GM19025 (cell line): ENCODE data around the gene GPR89A.
"Not testable (repeated sequence)": the region's sequence is repeated elsewhere in the genome, so short reads cannot be mapped to it uniquely, and the experiment has no call there.

Experiments used
- ATAC-seq: cut with Tn5 transposase; IDR thresholded peaks from one replicate; pipeline ENCODE4 v1.9.1; 2021; ENCODE audit warnings: mild to moderate bottlenecking, low read depth, moderate library complexity; ENCODE audit not compliant: unreplicated experiment

The GPR89A gene

DNA sequence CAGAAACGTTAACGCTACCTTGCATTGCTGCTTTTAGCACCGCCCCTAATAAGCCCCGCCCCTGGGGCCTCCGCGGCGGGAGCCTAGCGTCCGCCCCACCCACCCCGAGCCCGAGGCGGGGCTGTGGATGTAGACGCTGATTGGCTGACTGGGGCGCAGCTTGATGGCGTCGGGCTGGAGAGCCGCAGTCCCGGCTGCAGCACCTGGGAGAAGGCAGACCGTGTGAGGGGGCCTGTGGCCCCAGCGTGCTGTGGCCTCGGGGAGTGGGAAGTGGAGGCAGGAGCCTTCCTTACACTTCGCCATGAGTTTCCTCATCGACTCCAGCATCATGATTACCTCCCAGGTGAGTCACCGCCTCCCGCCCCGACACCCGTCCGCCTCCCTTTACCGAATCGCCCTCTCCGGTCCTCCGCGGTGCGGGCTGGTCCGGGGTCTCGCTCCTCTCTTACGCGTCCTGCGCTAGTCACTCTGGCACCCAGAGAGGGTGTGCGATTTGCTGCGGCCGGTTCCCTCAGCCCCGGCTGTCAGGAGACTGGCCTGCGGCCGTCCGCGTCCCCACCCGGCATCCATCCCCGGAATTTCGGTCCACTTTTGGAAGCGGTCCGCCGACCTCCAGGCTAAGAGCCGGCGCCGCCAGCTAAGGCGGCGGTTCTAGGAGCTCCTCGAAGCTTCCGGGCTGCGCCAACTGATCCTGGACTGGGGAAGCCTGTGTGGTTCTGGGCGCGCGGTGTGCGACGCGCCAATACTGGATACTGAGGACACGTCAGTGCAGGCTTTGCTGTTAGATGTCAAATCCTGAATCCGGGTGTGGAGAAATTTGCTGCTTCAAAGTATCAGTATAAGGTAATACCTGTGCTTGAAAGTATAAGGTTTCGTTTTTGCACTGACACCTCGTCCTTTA is at the start of gene GPR89A:
Gene GPR89A (plus strand): TSS at position 156 of the 901 bp plus-strand sequence. CDS start 146 bp downstream, at position 302.
- ATAC-seq, result peak; percentile 99

DNA sequence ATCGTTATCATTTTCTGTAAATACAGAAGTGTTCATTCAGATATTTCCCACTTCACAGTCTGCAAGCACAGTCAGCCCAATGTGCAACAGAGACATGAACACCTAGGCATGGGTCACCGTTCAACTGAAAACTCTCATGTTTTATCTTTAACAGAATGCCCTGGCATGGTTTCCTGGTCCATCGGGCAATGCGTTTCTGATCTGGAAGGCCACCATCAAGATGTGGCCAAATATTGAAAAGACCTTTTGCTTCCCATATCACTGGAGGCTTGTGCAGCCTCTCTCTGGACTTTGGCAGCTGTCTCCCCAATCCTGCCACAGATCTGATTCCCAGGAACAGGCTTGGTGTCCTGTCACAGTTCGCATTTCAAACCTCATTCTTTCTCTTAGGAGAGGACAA is 21.0 kb upstream of the GPR89A start:
- not testable (repeated sequence) for ATAC-seq

DNA sequence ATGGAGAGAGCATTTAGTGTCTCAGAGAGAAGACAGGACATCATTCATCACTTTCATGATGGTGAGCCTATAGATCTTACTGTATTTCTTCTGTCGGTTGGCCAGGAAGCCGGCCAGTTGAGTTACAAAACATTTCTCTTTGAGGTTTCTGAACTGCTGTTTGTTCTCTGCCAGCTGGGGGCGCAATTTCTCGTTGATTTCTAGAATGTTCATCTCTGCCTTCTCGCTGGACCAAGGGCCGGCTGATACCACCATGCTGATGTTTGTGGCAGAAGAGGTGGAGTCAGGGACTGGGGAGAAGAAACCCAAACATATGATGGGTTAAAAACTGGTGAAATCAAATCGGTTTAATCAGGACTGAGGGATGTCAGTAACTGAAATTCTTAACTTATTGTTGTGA is 17.0 kb upstream of the GPR89A start:
- not testable (repeated sequence) for ATAC-seq

DNA sequence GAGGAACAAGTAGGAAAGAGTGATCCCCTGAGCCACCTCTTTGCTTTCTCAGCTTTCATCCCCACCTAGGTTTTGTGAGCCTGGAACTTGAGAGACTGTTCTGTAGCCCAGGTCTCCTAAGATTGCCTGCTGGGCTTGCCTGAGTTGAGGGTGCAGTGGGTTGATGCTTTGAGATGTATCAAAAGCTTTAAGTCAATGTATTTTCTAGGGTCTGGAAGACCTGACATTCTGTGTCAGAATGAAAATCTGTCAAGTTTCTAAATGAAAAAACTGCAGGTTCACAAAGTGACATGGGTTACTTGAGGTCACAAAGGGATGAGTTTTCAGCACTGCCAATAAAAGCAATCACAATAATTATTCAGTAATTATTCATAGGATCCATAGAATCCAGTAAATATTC is 15.4 kb upstream of the GPR89A start:
- ATAC-seq, result not testable (repeated sequence)

DNA sequence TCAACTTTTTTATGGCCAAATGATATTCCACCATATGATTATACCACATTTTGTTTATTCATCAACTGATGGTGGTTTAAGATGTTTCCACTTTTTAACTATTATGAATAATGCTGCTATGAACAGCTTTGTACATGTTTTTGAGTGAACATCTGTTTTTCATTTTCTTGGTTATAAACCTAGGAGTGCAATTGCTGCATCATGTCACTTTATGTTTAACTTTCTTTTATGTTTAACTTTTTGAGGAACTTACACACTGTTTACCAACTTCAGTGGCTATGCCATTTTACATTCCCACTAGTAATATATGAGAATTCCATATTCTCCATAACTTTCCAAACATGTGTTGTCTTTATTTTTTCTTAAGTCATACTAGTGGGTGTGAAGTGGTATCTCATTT is 12.4 kb upstream of the GPR89A start:
- ATAC-seq, result not testable (repeated sequence)

DNA sequence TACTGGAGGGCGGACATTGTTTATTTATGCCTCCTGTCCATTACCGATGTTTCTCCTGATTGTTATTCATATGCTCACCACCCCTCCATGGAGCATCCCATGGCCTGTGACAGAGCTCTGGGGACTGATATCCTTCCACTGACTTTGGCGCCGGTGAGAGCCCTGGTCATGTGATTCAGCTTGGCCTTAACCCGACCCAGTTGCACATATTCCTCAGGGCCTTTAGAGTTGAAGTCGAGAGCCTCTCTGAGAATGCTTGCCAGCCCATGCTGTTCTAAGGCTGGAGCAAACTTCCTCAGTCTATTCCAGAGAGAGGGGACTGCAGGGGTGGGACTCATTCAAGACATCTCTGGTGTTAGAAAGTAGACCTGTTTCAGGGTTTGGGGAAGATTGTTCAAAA is 11.6 kb upstream of the GPR89A start:
- ATAC-seq, result not testable (repeated sequence)

DNA sequence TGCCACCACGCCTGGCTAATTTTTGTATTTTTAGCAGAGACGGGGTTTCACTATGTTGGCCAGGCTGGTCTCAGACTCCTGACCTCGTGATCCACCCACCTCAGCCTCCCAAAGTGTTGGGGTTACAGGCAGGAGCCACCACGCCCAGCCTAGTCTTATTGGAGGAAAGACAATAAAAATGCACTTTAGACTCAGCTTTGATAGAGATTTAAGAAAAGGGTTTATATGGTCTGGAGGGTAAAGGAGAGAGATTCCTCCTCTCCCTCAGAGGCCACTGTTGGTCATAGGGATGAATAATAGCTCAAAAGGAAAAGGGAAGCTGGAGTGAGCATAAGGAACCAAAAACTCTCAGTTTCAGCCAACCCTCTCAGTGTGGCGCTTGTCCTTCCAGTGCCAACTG is 8.4 kb upstream of the GPR89A start:
- not testable (repeated sequence) for ATAC-seq

DNA sequence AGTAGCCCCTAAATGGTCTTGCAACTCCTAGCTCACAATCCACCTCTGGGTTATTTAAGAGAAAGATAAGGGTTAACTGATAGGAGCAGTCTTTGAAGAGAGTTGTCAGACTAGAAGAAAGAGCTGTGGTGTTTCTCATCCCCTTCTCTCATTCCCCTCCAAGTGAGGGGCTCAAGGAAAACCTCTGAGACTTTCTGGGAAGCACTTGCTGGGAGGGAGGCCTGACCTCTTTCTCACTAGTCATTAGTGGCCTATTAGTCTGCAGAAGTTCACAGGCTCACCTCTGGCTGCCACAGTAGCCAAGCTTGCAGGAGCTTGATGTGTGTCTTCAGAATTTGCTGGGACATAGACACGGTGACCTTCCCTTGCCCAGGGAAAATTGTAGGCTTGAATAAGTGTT is 6.2 kb upstream of the GPR89A start:
- no peak for ATAC-seq

DNA sequence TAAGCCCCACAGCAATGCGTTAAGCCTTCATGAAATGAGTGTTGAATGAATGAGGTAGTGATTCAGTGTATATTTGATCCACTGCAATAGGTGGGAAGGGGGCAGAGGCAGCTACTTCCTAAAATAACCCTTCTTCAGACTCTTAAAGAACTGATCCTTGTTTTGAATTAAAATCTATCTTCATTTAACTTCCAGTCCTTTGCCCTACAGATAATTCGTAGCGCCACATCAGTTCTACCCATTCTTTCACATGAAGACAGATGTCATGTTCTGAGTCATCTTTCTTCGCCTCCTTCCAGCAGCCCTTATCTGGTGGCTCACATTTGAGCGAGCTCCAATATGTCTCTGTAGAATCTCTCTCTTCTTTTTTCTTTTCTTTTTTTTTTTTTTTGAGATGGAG is 948 bp upstream of the GPR89A start:
- not testable (repeated sequence) for ATAC-seq

DNA sequence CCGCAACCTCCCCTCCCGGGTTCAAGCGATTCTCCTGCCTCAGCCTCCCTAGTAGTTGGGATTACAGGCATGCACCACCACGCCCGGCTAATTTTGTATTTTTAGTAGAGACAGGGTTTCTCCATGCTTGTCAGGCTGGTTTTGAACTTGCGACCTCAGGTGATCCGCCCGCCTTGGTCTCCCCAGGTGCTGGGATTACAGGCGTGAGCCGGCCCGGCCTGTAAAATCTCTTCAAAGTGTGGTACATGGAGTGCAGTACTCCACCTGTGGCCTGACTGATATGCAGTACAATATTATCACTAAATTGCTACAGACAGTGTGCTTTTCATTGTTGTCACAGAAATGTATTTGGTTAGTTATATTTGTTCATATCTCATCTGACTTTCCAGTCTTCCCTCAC is 499 bp upstream of the GPR89A start:
- not testable (repeated sequence) for ATAC-seq

DNA sequence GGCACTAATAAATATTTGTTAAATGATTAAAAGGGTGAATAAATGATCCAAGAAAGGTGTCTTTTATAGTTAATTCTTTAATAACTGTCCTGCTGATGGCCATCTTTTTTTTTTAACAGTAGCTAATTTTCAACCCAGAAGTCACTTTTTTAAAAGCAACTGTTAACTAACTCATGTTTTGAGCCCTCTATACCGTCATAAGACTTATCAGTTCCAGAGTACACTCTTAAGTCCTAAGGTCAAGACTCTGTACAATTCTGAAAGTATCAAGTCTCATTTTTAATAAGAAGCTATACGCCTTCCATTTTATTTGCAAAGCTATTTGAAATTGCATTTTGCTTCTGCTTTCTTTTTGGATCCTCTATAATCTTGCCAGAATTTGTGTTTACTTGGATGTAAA is 3.0 kb downstream of the GPR89A start:
- not testable (repeated sequence) for ATAC-seq

DNA sequence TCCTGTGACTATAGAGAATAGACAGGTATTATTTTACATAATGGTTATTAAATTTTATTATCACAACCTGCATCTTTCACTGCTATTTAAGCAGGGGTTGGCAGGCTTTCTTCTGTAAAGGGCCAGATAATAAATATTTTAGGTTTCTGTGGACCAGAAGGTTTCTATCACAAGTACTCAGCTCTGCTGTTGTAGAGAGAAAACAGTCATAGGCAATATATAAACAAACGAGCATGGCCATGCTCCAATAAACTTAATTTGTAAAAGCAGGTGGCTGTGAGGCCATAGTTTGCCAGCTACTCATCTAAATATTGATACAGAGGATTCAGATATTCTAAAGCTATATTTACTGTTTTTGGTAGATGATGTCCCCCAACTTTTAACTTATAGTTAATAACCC is 12.3 kb downstream of the GPR89A start:
- not testable (repeated sequence) for ATAC-seq

DNA sequence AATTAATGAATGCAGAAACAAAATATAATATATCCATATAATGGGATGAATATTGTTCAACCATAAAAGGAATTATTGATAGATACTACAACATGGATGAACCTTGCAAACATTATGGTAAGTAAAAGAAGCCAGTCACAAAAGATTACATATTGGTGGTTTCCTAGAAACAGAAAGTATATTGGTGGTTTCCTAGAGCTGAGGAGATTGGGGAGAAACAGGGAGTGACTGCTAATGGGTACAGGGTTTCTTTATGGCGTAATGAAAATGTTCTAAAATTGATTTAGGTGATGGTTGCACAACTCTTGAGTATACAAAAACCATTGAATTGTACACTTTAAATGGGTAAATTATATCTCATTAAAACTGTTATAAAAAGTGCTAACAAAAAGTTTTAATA is 14.4 kb downstream of the GPR89A start:
- ATAC-seq, result not testable (repeated sequence)

DNA sequence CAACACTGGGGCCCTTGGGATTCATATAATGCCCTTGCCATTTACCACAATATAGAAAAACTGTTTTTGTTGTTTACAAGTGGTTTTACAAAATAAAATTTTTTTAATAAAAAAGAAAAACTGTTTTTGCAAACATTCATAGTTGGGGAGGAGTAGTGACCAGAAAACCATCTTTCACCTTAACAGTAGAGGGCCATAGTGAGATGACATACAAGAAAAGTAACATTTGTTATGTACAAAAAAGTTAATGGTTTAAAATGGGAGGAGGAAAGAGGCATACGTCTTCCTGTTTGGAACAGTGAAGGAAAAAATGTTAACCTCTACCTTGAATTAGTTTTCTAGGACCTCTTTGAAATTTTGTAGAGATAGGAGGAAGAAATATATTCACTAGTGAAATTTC is 28.4 kb downstream of the GPR89A start:
- ATAC-seq, result not testable (repeated sequence)

DNA sequence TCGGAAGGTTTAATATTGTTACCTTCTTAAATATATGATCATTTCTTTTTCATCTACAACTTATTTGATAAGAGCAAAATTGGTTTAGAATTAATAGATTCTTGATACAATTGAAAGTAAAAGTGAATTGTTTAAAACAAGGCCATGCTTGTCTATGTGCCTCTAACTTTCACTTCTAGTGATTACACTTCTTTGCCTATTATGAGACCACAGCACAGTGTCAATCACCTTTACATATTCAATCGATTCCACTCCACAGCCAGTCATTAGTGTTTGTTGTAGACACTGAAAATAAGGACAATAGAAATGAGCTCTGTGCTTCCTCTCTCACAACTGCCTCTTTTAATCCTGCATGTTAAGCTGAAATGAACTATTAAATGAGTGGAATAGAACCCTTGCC is 34.1 kb downstream of the GPR89A start:
- not testable (repeated sequence) for ATAC-seq

DNA sequence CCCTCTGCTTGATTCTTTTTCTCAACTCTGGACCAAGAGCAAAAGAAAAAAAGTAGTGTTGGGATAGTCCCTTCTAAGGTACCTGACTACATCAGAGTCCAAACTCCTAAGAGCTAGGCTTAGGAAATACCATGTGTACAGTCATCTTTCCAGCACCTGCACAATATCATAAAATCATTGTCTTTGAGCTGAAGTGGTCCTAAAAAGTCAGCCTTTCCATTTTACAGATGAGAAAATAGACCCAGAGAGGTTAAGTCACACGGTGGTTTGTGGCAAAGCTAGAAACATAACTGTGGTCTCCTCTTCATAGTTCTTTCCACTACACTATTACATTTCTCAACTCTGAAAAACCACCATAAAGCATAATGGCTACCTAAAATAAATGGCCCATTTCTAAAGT is 36.2 kb downstream of the GPR89A start:
- ATAC-seq, result not testable (repeated sequence)

DNA sequence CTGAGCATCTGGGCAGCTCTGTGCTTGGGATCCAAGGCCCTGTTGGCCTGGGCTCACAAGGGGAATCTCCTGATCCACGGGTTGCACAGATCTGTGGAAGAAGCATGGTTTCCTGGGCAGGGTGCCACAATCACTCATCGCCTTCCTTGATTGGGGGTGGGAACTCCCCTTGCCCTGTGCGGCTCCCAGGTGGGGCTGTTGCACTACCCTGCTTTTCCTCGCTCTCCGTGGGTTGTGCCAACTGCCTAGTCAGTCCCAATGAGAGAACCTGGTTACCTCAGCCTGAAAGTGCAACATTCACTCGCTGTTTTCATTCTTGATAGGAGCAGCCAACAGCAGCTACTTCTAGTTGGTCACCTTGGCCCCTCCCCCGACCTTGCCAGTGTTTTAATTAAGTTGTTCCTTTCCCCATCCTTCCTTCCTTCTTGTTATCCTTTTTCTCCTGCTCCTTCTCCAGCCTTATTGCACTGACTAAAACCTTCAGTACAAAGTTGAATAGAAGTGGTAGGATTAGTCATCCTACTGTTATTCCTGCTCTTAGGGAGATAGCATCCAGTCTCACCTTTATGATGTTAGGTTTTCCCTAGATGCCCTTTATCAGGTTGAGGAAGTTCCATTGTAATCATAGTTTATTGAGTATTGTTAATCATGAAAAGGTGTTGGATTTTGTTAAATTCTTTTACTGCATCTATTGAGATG is 48.6 kb downstream of the GPR89A start:
- ATAC-seq, result not testable (repeated sequence)

DNA sequence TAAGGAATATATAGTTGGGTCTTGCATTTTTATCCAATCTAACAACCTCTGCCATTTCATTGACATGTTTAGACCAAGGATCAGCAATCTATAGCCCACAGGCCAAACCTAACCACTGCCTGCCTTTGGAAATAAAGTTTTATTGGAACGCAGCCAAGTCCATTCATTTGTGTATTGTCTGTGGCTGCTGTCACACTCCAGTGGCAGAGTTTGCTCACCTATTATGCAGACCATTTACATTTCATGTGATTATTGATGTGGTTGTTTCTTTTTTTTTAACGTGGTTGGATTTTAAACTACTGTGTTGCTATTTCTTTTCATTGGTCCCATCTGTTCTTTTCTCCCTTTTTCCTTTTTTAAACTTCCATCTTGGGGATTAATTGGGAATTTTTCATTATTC is 54.7 kb downstream of the GPR89A start:
- ATAC-seq, result not testable (repeated sequence)

DNA sequence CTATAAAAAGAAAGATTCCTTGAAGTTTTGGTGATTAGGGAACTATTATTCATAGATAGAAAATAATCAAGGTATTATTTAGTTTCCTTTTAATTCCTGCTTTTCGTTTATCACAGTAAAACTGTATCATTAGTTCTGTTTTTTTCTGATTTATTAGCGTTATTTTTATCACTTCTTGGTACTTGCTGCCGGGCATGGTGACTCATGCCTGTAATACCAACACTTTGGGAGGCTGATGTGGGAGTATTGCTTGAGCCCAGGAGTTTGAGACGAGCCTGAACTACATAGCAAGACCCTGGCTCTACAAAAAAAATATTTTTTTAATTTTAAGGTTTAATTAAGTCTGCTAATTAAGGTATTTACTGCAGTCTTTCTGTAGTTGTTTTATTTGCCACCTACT is 57.2 kb downstream of the GPR89A start:
- ATAC-seq, result not testable (repeated sequence)

DNA sequence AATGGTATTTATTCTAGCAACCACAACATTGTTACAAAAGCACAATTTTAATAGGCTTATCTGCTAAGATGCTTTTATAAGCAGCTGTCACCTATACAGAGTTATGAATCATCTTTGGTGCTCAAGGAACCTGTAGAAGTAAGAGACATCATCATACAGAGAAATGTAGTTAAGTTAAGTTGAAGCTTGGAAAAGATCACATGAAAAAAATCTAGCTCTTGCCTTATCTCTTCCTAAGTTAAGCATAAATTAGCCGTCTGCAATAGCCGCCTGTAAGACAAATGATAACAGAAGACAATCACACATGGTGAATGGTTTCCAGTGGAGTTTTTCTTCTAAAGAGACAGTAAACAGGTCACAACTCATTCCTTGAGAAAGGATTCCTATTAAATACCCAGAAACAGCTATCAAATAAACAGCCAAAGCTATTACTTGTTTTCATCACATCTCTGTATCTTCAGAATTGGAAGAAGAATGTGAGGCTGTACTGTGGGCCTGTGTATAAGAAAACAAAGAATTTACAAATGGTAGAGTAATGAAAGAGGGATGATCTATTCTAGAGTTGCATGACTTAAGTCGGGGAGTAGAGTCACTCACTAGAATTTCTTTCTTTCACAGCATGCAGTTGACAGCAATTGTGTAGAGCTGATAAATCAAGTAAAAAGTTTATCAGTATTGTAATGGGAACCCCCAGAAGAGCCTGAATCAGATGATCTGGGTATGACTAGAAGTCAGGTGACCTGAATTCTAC is 63.4 kb downstream of the GPR89A start:
- not testable (repeated sequence) for ATAC-seq

DNA sequence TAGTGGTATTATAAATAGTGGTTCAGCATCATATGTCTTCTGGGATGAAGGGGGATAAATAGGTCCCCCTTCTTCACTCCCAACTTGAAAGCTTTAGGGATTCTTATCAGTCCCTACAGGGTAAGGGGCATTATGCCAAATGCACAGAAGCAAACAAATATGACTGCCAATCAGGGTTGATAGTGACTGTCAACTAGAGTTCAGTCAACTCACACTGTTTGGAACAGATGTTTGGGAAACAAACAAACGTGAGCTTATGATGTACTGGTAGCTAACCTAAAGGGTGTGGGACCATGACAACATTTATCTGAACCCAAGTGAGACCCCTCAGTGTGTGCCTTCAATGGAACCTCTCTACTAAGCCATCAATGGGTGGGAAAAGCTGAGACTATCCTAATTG is 65.4 kb downstream of the GPR89A start:
- not testable (repeated sequence) for ATAC-seq
